Fibroblast of peridontal ligament (primary cell): ENCODE results near the gene CSTF2.

ENCODE experiments used
- DNase-seq: peaks from one replicate; pipeline ENCODE4 v3.0.0-alpha.2; 2010; ENCODE audit errors: extremely low read depth

The CSTF2 gene

GRCh38 chrX:100870527-100870926 is 50.3 kb downstream of the CSTF2 start:
- DNase-seq = no peak

DNA sequence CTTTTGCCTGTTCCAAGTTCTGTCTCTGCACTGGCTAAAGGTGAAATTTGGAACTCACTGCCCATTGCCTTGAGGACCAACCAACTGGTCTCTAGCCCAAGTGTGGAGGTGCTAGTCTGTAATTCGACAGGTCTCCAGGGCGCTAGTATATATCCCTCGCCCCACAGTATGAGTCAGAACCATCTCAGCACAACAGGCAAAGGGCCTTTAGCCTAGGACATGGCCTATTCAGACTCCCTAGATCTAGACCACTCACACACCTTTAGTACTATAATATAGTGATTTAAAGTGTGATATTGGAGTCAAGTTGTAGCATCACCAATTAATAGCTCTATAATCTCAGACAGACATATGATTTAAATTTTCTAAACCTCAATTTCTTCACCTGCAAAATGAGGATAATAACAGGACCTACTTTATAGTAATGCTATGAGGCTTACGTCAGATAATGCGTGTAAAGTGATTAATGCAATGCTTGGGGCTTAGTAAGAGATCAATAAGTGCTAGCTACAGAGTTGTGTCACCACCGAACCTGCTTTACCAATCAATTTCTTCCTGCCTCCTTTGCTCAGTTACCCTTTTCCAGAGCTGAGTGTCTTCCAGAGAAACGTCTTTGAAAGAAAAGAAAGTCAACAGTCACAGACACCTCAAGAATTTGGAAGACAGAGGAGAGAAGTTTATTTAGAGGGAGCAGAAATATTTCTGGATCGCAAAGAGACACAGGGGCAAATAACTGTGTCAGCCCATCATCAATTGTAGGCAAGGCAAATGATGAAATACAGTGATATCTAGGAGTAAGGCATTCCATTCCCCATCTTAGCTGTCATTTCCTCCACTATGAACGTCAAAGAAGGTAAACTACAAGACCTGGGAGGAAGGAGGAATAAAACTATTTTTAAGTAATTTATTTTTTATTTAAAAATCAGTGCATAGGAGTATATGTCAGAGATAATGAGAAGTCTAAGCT is 51.7 kb downstream of the CSTF2 start:
- DNase-seq = no peak

GRCh38 chrX:100874325-100874724 is 54.1 kb downstream of the CSTF2 start, which contains the start of gene NOX1:
Gene NOX1 (minus strand): TSS chrX:100874359. CDS start chrX:100874139, 220 bp downstream.
- no peak for DNase-seq

- DNase-seq = no peak
These were observed 60.2 kb downstream of the CSTF2 start for GRCh38 chrX:100880368-100880767.

- DNase-seq = no peak
These were observed 63.5 kb downstream of the CSTF2 start for GRCh38 chrX:100883654-100884053.
